ENCODE measurements around the gene ABHD16A. TPM values are rescaled to one million over a fixed set of nuclear protein-coding genes. Genes with fewer than 3 reads are reported as not detected.
A peak's percentile ranks its signal among the peaks of the same experiment; 100 is the strongest.

ABHD16A gene
- total and polyA plus RNA-seq, 2 donors (not counting 3 experiments of a cell fraction or from before 2014, with no cell fraction given), result 48.9 to 60.3 TPM

- dilution Hi-C loops (cut with MboI; ENCODE audit: extremely low pct_ligation_motif_present, low sequenced_read_pairs), result no loop called here
- no peaks in the 10 kb centered on the region for H4K20me1 ChIP-seq (replicated peaks; ENCODE audit: control insufficient read depth, extremely low read depth, insufficient read depth, low read length)
- peaks cover 43% of the 10 kb centered on the region for H3K79me2 ChIP-seq (ENCODE audit: control insufficient read depth, insufficient read depth, low read length)
- peak overlapping the region; percentile 23 for H2AFZ ChIP-seq (ENCODE audit: low read depth, low read length)
- TF ChIP-seq FOS (IDR thresholded peaks at IDR 0.05; ENCODE audit: borderline replicate concordance, insufficient read depth, low read length) (peak; percentile 60), JUN (IDR thresholded peaks at IDR 0.05; ENCODE audit: borderline replicate concordance, insufficient read depth, insufficient read length, low read depth) (peak; percentile 68), GATA2 (IDR thresholded peaks at IDR 0.05; ENCODE audit: insufficient read depth, insufficient read length, low read depth, low read length) (no peak)
- CTCF ChIA-PET, result interaction anchor here (0.8 to 5.7 kb wide), 10 partner anchors 9 to 143 kb away, joined by 3 to 38 read pairs (median 3); partner anchors contain the start of genes APOM, ATP6V1G2, BAG6 and LSM2
- TSS peak; percentile 18 for BruUV-seq (replicated peaks)
- POLR2A ChIA-PET, result interaction anchor here (0.8 to 1.3 kb wide), 8 partner anchors 11 to 163 kb away, joined by 3 to 5 read pairs (median 4); partner anchors contain the start of genes ABHD16A, BAG6, HSPA1B and LSM2
- H3K9me3 ChIP-seq (replicated peaks; ENCODE audit: control insufficient read depth, insufficient read depth, low read length), result no peaks in the 10 kb centered on the region
- peaks cover 37% of the 10 kb centered on the region for H3K4me1 ChIP-seq (ENCODE audit: control insufficient read depth, extremely low read depth, insufficient read depth, low read length)
- FAIRE-seq, result peak; percentile 80
- DNase-seq (ENCODE audit: low read depth, low spot score), result peak; percentile 51
- H3K9ac ChIP-seq (replicated peaks; ENCODE audit: extremely low read depth, insufficient read depth, low read length), result peak overlapping the region; percentile 79
- peaks cover 14 to 18% of the 10 kb centered on the region in 2 experiments for H3K36me3 ChIP-seq (ENCODE audit: control insufficient read depth in 2 of 2, extremely low read depth in 1 of 2, insufficient read depth in 2 of 2, low read length in 2 of 2)
- H3K27ac ChIP-seq (ENCODE audit: insufficient read depth, low read depth, low read length), result peak overlapping the region; percentile 77
- intact Hi-C loops (cut with micrococcal nuclease), result loop anchor here (5.0 to 10.0 kb wide), 2 partner anchors 172 to 531 kb away; partner anchors contain the start of genes GPSM3 and PBX2
- peak overlapping the region; percentile 70 to 94 (median 72) for H3K4me3 ChIP-seq (replicated peaks in 1 of 3; ENCODE audit: insufficient read depth in 1 of 3, low read depth in 1 of 3, low read length in 3 of 3)
- H3K27me3 ChIP-seq (ENCODE audit: control insufficient read depth in 2 of 2, insufficient read depth in 2 of 2, low read length in 2 of 2), result no peaks in the 10 kb centered on the region
- no peaks in the 10 kb centered on the region for H3K9me1 ChIP-seq (replicated peaks; ENCODE audit: control insufficient read depth, extremely low read depth, insufficient read depth, low read length)
- peak overlapping the region; percentile 86 for H3K4me2 ChIP-seq (ENCODE audit: insufficient read depth, low read length)
Observed at GRCh38 chr6:31663961-31664789, 38.9 kb downstream of the ABHD16A start.
